IMR-90 (cell line): ENCODE data around the gene HS2ST1. TPM values are rescaled to one million over a fixed set of nuclear protein-coding genes. Genes with fewer than 3 reads are reported as not detected.

Source experiments
- ATAC-seq: fragments of 200-7000 bp; cut with Tn5 transposase; 2 replicates; pipeline ENCODE4 v1.9.1; 2020; ENCODE audit warnings: low read depth, mild to moderate bottlenecking, moderate library complexity
- BruUV-seq: library from RNA; stranded (reverse); fragments of 400-500 nt; replicated peaks from 2 replicates; lab custom pipeline; 2021; lab: Mats Ljungman, UMichigan
- CTCF ChIA-PET: fragments of 300-600 bp; formaldehyde crosslinking; extraction: SDS; loops from one replicate; lab custom pipeline; 2021; ENCODE audit warnings: antibody characterized with exemption; lab: Yijun Ruan, JAX
- POLR2A ChIA-PET: fragments of 300-600 bp; sonication (Branson Sonifier 250); formaldehyde crosslinking; loops from one replicate; lab custom pipeline; 2022; ENCODE audit warnings: antibody characterized with exemption; ENCODE audit not compliant: unreplicated experiment; lab: Charles Lee
- DNase-seq: peaks from one replicate; pipeline ENCODE4 v3.0.0; 2013
- H2AFZ ChIP-seq: replicated peaks from 2 replicates; pipeline ENCODE3; 2013; ENCODE audit warnings: low read length, mild to moderate bottlenecking; ENCODE audit not compliant: poor library complexity
- H2AK5ac ChIP-seq: 2 replicates; pipeline ENCODE4 v1.6.1; 2013; ENCODE audit warnings: low read depth, low read length, inconsistent platforms
- H2AK9ac ChIP-seq: replicated peaks from 2 replicates; pipeline ENCODE3; 2013; ENCODE audit warnings: mild to moderate bottlenecking, low read depth, low read length, moderate library complexity; ENCODE audit not compliant: poor library complexity
- H2BK120ac ChIP-seq: 2 replicates; pipeline ENCODE4 v1.6.1; 2013; ENCODE audit warnings: low read depth, low read length, inconsistent platforms
- H2BK15ac ChIP-seq: 3 replicates; pipeline ENCODE4 v1.6.1; 2013; ENCODE audit warnings: low read depth, low read length, inconsistent platforms
- H2BK20ac ChIP-seq: 2 replicates; pipeline ENCODE4 v1.6.1; 2013; ENCODE audit warnings: low read depth, mild to moderate bottlenecking, inconsistent platforms, low read length, moderate library complexity
- H2BK5ac ChIP-seq: 2 replicates; pipeline ENCODE4 v1.6.1; 2013; ENCODE audit warnings: mild to moderate bottlenecking, low read depth, low read length, inconsistent platforms; ENCODE audit not compliant: poor library complexity, severe bottlenecking
- H3K14ac ChIP-seq: replicated peaks from 2 replicates; pipeline ENCODE4 v1.6.1; 2013; ENCODE audit warnings: low read depth, low read length, inconsistent platforms
- H3K18ac ChIP-seq: 2 replicates; pipeline ENCODE4 v1.6.1; 2013; ENCODE audit warnings: low read depth, low read length, control low read depth
- H3K23ac ChIP-seq: 2 replicates; pipeline ENCODE4 v1.6.1; 2013; ENCODE audit warnings: low read depth, low read length, inconsistent platforms
- H3K27ac ChIP-seq: 2 replicates; pipeline ENCODE4 v1.5.1; 2013; ENCODE audit warnings: mild to moderate bottlenecking, control low read depth, low read length; ENCODE audit not compliant: insufficient read depth
- H3K27me3 ChIP-seq: 2 replicates; pipeline ENCODE4 v1.6.1; 2013; ENCODE audit warnings: low read length; ENCODE audit not compliant: control insufficient read depth, insufficient read depth
- H3K36me3 ChIP-seq: 2 replicates; pipeline ENCODE4 v1.6.1; 2013; ENCODE audit warnings: low read length, mixed read lengths; ENCODE audit not compliant: control insufficient read depth, insufficient read depth
- H3K4ac ChIP-seq: 2 replicates; pipeline ENCODE4 v1.6.1; 2013; ENCODE audit warnings: low read depth, low read length, inconsistent platforms
- H3K4me1 ChIP-seq: 2 replicates; pipeline ENCODE4 v1.6.1; 2013; ENCODE audit warnings: low read length, mixed read lengths; ENCODE audit not compliant: control insufficient read depth, insufficient read depth
- H3K4me2 ChIP-seq: 2 replicates; pipeline ENCODE4 v1.6.1; 2013; ENCODE audit warnings: low read depth, mild to moderate bottlenecking, control low read depth, low read length, moderate library complexity
- H3K4me3 ChIP-seq: 2 replicates; pipeline ENCODE4 v1.5.1; 2013; ENCODE audit warnings: low read depth, mild to moderate bottlenecking, control low read depth, low read length, moderate library complexity; ENCODE audit not compliant: insufficient read depth
- H3K56ac ChIP-seq: 2 replicates; pipeline ENCODE4 v1.6.1; 2013; ENCODE audit warnings: low read length, inconsistent platforms; ENCODE audit not compliant: insufficient read depth; ENCODE audit errors: extremely low read depth
- H3K79me1 ChIP-seq, 2 experiments: 2 replicates each; pipeline ENCODE4 v1.6.1; 2013; ENCODE audit warnings: low read length in 2 of 2, inconsistent platforms in 1 of 2, low read depth in 1 of 2
- H3K9ac ChIP-seq: 2 replicates; pipeline ENCODE4 v1.6.1; 2013; ENCODE audit warnings: low read depth, low read length, control low read depth
- H3K9me1 ChIP-seq: 2 replicates; pipeline ENCODE4 v1.6.1; 2013; ENCODE audit warnings: low read length, inconsistent platforms; ENCODE audit not compliant: insufficient read depth
- H3K9me3 ChIP-seq: 2 replicates; pipeline ENCODE4 v1.6.1; 2013; ENCODE audit warnings: low read length; ENCODE audit not compliant: control insufficient read depth, insufficient read depth
- H4K20me1 ChIP-seq: 2 replicates; pipeline ENCODE4 v1.6.1; 2013; ENCODE audit warnings: low read length, inconsistent platforms; ENCODE audit not compliant: insufficient read depth
- H4K5ac ChIP-seq: 2 replicates; pipeline ENCODE4 v1.6.1; 2013; ENCODE audit warnings: mild to moderate bottlenecking, low read depth, low read length, control low read depth
- H4K8ac ChIP-seq, 2 experiments: 2 replicates each; pipeline ENCODE4 v1.6.1; 2013; ENCODE audit warnings: low read depth in 2 of 2, low read length in 2 of 2, control low read depth in 1 of 2, inconsistent platforms in 1 of 2
- H4K91ac ChIP-seq: 2 replicates; pipeline ENCODE4 v1.6.1; 2013; ENCODE audit warnings: low read depth, low read length, inconsistent platforms; ENCODE audit not compliant: insufficient read depth
- MAZ ChIP-seq: IDR thresholded peaks from 2 replicates; pipeline ENCODE4 v1.6.1; 2012; ENCODE audit warnings: low read depth, mild to moderate bottlenecking, low read length, improper control_type of control experiment, moderate library complexity, borderline replicate concordance
- RCOR1 ChIP-seq: IDR thresholded peaks from 2 replicates; pipeline ENCODE4 v1.6.1; 2012; ENCODE audit warnings: mild to moderate bottlenecking, low read length, improper control_type of control experiment; ENCODE audit not compliant: insufficient replicate concordance
- RFX5 ChIP-seq: IDR thresholded peaks from 2 replicates; pipeline ENCODE4 v1.8.0; 2012; ENCODE audit warnings: low read depth, mild to moderate bottlenecking, low read length, moderate library complexity
- WGBS, 2 experiments: methylation state at CpG; one replicate each; pipeline versions ENCODE4 v1.1.5 to v1.1.7; 2013; ENCODE audit warnings: missing lambda C conversion rate in 2 of 2; ENCODE audit not compliant: insufficient read length in 1 of 2; ENCODE audit errors: extremely low coverage in 2 of 2; 5-methylcytosine and 5-hydroxymethylcytosine counted together
- dilution Hi-C: fragments of 300-500 bp; cut with HindIII; formaldehyde crosslinking; loops from one replicate; pipeline ENCODE4 v1.14.3; 2018; ENCODE audit warnings: low sequenced_read_pairs; ENCODE audit not compliant: unreplicated experiment
- in situ Hi-C: fragments of 300-500 bp; cut with MboI; formaldehyde crosslinking; loops from 3 replicates; pipeline ENCODE4 v1.14.3; 2019; ENCODE audit warnings: low sequenced_read_pairs, inconsistent platforms, mixed read lengths
- intact Hi-C: fragments of 100-400 bp; cut with micrococcal nuclease; formaldehyde crosslinking; loops from 2 replicates; pipeline ENCODE4 v1.10.0; 2022
- polyA plus RNA-seq, 3 experiments: library from polyadenylated mRNA; depleted of rRNA; stranded (reverse); fragments of >200 nt; gene quantifications; 2 replicates each; pipeline ENCODE4 v1.2.3, GENCODE V29; 2012; ENCODE audit warnings: low replicate concordance in 1 of 3
- total RNA-seq: library from RNA; depleted of rRNA; stranded (reverse); fragments of >200 nt; gene quantifications from 2 replicates; pipeline ENCODE4 v1.2.3, GENCODE V29; 2012

The HS2ST1 gene
- total and polyA plus RNA-seq, 2 of the 4 experiments (the other 2 are of a cell fraction) = 7.8 to 13.1 TPM

DNA sequence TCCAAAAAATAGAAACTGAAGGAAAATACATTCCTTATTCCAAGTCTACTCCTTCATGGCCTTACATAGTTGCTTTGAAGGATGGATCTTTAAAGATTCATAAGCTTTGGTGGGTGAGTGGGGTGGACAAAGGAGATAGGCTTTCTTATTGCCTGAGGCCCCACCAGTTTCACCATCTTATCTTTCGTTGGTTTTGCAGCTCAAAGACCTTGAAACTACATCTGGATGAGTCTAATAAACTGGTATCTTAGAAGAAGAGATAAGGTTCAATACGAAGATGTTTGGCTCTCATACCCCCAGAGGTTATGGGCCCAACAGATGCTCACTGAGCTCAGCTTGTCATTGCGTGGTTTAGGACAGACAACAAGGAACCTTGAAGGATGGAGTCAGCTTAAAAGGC is 201.5 kb downstream of the HS2ST1 start:
- TF ChIP-seq RFX5 = no peak
- no peak for TF ChIP-seq RCOR1
- TF ChIP-seq MAZ = no peak
- no peak overlapping the region for H3K56ac ChIP-seq
- no TSS peak for BruUV-seq
- peaks cover 12% of the 10 kb centered on the region for H3K9me1 ChIP-seq
- no peak overlapping the region for H4K5ac ChIP-seq
- no peaks in the 10 kb centered on the region for H3K27me3 ChIP-seq
- H2AK9ac ChIP-seq = no peak overlapping the region
- H4K91ac ChIP-seq = no peak overlapping the region
- peak overlapping the region; percentile 4; the same call in 1 of the 2 replicates for H2BK20ac ChIP-seq
- H3K4me1 ChIP-seq = peaks cover 8% of the 10 kb centered on the region
- WGBS, 2 experiments = 80% methylated on average over 1 of the region's 3 CpGs; no CpG with 5 or more reads in 1 of the 2 experiments
- H2BK120ac ChIP-seq = peak overlapping the region; percentile 58
- H3K14ac ChIP-seq = peak overlapping the region; percentile 34; the same call in 1 of the 2 replicates
- H4K20me1 ChIP-seq = no peaks in the 10 kb centered on the region
- no peaks in the 10 kb centered on the region for H3K36me3 ChIP-seq
- dilution Hi-C loops (no loop called here), intact Hi-C loops (no loop called here), in situ Hi-C loops (no loop called here)
- H3K9ac ChIP-seq = no peak overlapping the region
- H3K18ac ChIP-seq = no peak overlapping the region
- H2BK5ac ChIP-seq = no peak overlapping the region
- ChIA-PET POLR2A (no interaction called here), CTCF (no interaction called here)
- no peak overlapping the region for H3K23ac ChIP-seq
- no peak overlapping the region for H3K27ac ChIP-seq
- peak overlapping the region; percentile 36 for H3K4ac ChIP-seq
- H2BK15ac ChIP-seq = no peak overlapping the region
- no peak overlapping the region for H4K8ac ChIP-seq
- H3K9me3 ChIP-seq = no peaks in the 10 kb centered on the region
- 0 out of 2 replicates have a peak overlapping the region, but pooled peaks have one; percentile 27 for H2AK5ac ChIP-seq
- peak; percentile 13 for ATAC-seq
- H3K79me1 ChIP-seq = no peaks in the 10 kb centered on the region
- H2AFZ ChIP-seq = no peak overlapping the region
- no peak for DNase-seq
- no peak overlapping the region for H3K4me3 ChIP-seq
- H3K4me2 ChIP-seq = no peak overlapping the region
